K562 (cell line): ENCODE measurements around the gene DCDC2. TPM values are rescaled to one million over a fixed set of nuclear protein-coding genes. Genes with fewer than 3 reads are reported as not detected.

Experiments
- ATAC-seq: fragments of 200-7000 bp; cut with Tn5 transposase; 3 replicates; pipeline ENCODE4 v1.9.1; 2020; ENCODE audit warnings: moderate library complexity
- BruUV-seq: library from RNA; stranded (reverse); fragments of 400-500 nt; replicated peaks from 2 replicates; lab custom pipeline; 2021; lab: Mats Ljungman, UMichigan
- CTCF ChIA-PET: fragments of 300-600 bp; formaldehyde crosslinking; extraction: SDS; loops from one replicate; lab custom pipeline; 2021; ENCODE audit warnings: low intra/inter-chr PET ratio; lab: Yijun Ruan, JAX
- POLR2A ChIA-PET: fragments of 300-600, 350-650 bp; sonication (Branson Sonifier 250); formaldehyde crosslinking; extraction: SDS; loops from one replicate; lab custom pipeline; 2021; ENCODE audit warnings: antibody characterized with exemption, inconsistent platforms; lab: Yijun Ruan, JAX
- DNase-seq, 4 experiments: peaks; one replicate each; pipeline versions ENCODE4 v3.0.0 to v3.0.0-alpha.2; 2011 to 2018; ENCODE audit warnings: low spot score in 3 of 4, mixed read lengths in 3 of 4; ENCODE audit errors: extremely low read depth in 1 of 4
- FAIRE-seq: peaks from 2 replicates; lab custom pipeline; 2011; peaks lifted over from hg19 to GRCh38; lab: Jason Lieb, UNC
- H2AFZ ChIP-seq: 2 replicates; pipeline ENCODE4 v1.6.0; 2011; ENCODE audit warnings: low read depth, low read length, control low read depth, inconsistent platforms
- H3K27ac ChIP-seq: fragments of 200-600 bp; 3 replicates; pipeline ENCODE4 v1.8.0; 2011; ENCODE audit warnings: low read depth, mild to moderate bottlenecking, control low read depth, inconsistent platforms, low read length, moderate library complexity, mixed read lengths; ENCODE audit errors: extremely low read depth
- H3K27me3 ChIP-seq, 2 experiments: fragments of 300-600 bp in 1 of 2; 2 replicates in 1 of 2; 3 replicates in 1 of 2; pipeline versions ENCODE4 v1.6.0 to v1.8.0; 2011; ENCODE audit warnings: inconsistent platforms in 2 of 2, low read length in 2 of 2, mild to moderate bottlenecking in 1 of 2, mixed read lengths in 1 of 2, moderate library complexity in 1 of 2; ENCODE audit not compliant: control insufficient read depth in 2 of 2, insufficient read depth in 2 of 2
- H3K36me3 ChIP-seq: fragments of 300-600 bp; 3 replicates; pipeline ENCODE4 v1.8.0; 2011; ENCODE audit warnings: mild to moderate bottlenecking, low read length, inconsistent platforms; ENCODE audit not compliant: control insufficient read depth, insufficient read depth
- H3K4me1 ChIP-seq, 2 experiments: fragments of 200-600 bp in 1 of 2; replicated peaks in 1 of 2; 2 replicates in 1 of 2; 3 replicates in 1 of 2; pipeline versions ENCODE4 v1.5.1 to v1.8.0; 2011; ENCODE audit warnings: inconsistent platforms in 2 of 2, low read length in 2 of 2, mild to moderate bottlenecking in 1 of 2, mixed read lengths in 1 of 2, moderate library complexity in 1 of 2; ENCODE audit not compliant: control insufficient read depth in 2 of 2, insufficient read depth in 2 of 2
- H3K4me2 ChIP-seq: 2 replicates; pipeline ENCODE4 v1.6.1; 2011; ENCODE audit warnings: low read length, control low read depth, inconsistent platforms, mixed read lengths; ENCODE audit not compliant: insufficient read depth
- H3K4me3 ChIP-seq: fragments of 200-600 bp; sonication (generic), shearing (Covaris generic); 2 replicates; pipeline ENCODE4 v1.5.1; 2016; ENCODE audit warnings: control low read depth, inconsistent platforms
- H3K79me2 ChIP-seq: fragments of 200-600 bp; 3 replicates; pipeline ENCODE4 v1.8.0; 2011; ENCODE audit warnings: low read length, inconsistent platforms; ENCODE audit not compliant: control insufficient read depth, insufficient read depth
- H3K9ac ChIP-seq, 2 experiments: 2 replicates each; pipeline versions ENCODE4 v1.6.0 to v1.6.1; 2011; ENCODE audit warnings: low read depth in 2 of 2, low read length in 2 of 2, control low read depth in 1 of 2, inconsistent platforms in 1 of 2, mild to moderate bottlenecking in 1 of 2, mixed read lengths in 1 of 2; ENCODE audit not compliant: insufficient read depth in 1 of 2
- H3K9me1 ChIP-seq: one replicate; pipeline ENCODE4 v1.6.0; 2011; ENCODE audit warnings: inconsistent platforms, mild to moderate bottlenecking, low read length, moderate library complexity; ENCODE audit not compliant: control insufficient read depth, insufficient read depth
- H3K9me3 ChIP-seq: replicated peaks from 2 replicates; pipeline ENCODE4 v1.5.1; 2011; ENCODE audit warnings: low read depth, low read length, inconsistent platforms; ENCODE audit not compliant: control insufficient read depth, insufficient read depth
- H4K20me1 ChIP-seq: replicated peaks from 2 replicates; pipeline ENCODE4 v1.6.1; 2011; ENCODE audit warnings: low read length, inconsistent platforms, mixed read lengths; ENCODE audit not compliant: control insufficient read depth, insufficient read depth
- BHLHE40 ChIP-seq: IDR thresholded peaks from 2 replicates; pipeline ENCODE4 v1.6.1; 2011; ENCODE audit warnings: low read length, improper control_type of control experiment
- CBFA2T2 ChIP-seq: fragments of 450-650 bp; conservative IDR thresholded peaks from 2 replicates; pipeline ENCODE4 v1.6.1; 2017; ENCODE audit warnings: mild to moderate bottlenecking
- E2F1 ChIP-seq: sonication (generic); formaldehyde crosslinking; IDR thresholded peaks from 2 replicates; pipeline ENCODE4 v1.8.1; 2023; ENCODE audit warnings: mild to moderate bottlenecking, missing genetic modification reagents, moderate library complexity
- HDAC1 ChIP-seq, 2 experiments: fragments of 450-650 bp; IDR thresholded peaks; 2 replicates each; pipeline ENCODE4 v1.6.1; 2016 to 2017; ENCODE audit warnings: inconsistent platforms in 1 of 2, mild to moderate bottlenecking in 1 of 2, moderate library complexity in 1 of 2
- NRF1 ChIP-seq, 2 experiments: fragments of 450-650 bp; IDR thresholded peaks in 1 of 2; conservative IDR thresholded peaks in 1 of 2; 2 replicates each; pipeline ENCODE4 v1.6.1; 2014; ENCODE audit warnings: mild to moderate bottlenecking in 2 of 2
- REST ChIP-seq, 2 experiments: fragments of 450-650 bp; formaldehyde crosslinking in 1 of 2; IDR thresholded peaks; 2 replicates each; pipeline versions ENCODE4 v1.4.0 to v1.6.1; 2014 to 2020; ENCODE audit warnings: mild to moderate bottlenecking in 2 of 2, borderline replicate concordance in 1 of 2, low read depth in 1 of 2
- SAFB ChIP-seq: fragments of 200-400 bp; formaldehyde crosslinking; IDR thresholded peaks from 2 replicates; pipeline ENCODE4 v1.6.1; 2017; ENCODE audit warnings: low read depth, low read length, borderline replicate concordance
- SAP30 ChIP-seq: fragments of 200-600 bp; sonication (generic); IDR thresholded peaks from 2 replicates; pipeline ENCODE4 v1.6.1; 2012; ENCODE audit warnings: borderline replicate concordance, low read depth, mild to moderate bottlenecking, moderate library complexity, low read length, control low read depth, inconsistent platforms; ENCODE audit not compliant: insufficient read depth, poor library complexity, severe bottlenecking
- SNRNP70 ChIP-seq: fragments of 200-400 bp; formaldehyde crosslinking; optimal IDR thresholded peaks from 2 replicates; pipeline ENCODE3; 2017; ENCODE audit warnings: low read depth, low read length
- TEAD1 ChIP-seq, 2 experiments: fragments of 450-650 bp in 1 of 2; sonication (generic) in 1 of 2; formaldehyde crosslinking; IDR thresholded peaks; 2 replicates each; pipeline versions ENCODE4 v1.4.0 to v1.8.0; 2020 to 2022; ENCODE audit warnings: mild to moderate bottlenecking in 2 of 2, missing genetic modification reagents in 1 of 2
- TSC22D4 ChIP-seq: fragments of 450-650 bp; IDR thresholded peaks from 2 replicates; pipeline ENCODE4 v1.6.1; 2016; ENCODE audit warnings: missing genetic modification characterization, missing biosample characterization, control low read depth
- ZBTB1 ChIP-seq: sonication (generic); formaldehyde crosslinking; IDR thresholded peaks from 2 replicates; pipeline ENCODE4 v1.8.1; 2023; ENCODE audit warnings: missing genetic modification reagents, low read depth, mild to moderate bottlenecking, borderline replicate concordance
- ZNF76 ChIP-seq: fragments of 250-450 bp; sonication (Bioruptor Pico); IDR thresholded peaks from 2 replicates; pipeline ENCODE4 v1.4.0; 2020; ENCODE audit warnings: mild to moderate bottlenecking, moderate library complexity, borderline replicate concordance
- WGBS: fragments of 100-300 bp; shearing (Covaris generic); methylation state at CpG from one replicate; pipeline ENCODE4 v1.1.6; 2016; ENCODE audit warnings: low coverage, mixed read lengths; ENCODE audit not compliant: insufficient coverage; ENCODE audit errors: missing lambda C conversion rate; 5-methylcytosine and 5-hydroxymethylcytosine counted together
- in situ Hi-C: fragments of 300-500 bp; cut with MboI; formaldehyde crosslinking; loops from 4 replicates; pipeline ENCODE4 v1.15.0; 2018; ENCODE audit warnings: inconsistent platforms, mixed read lengths
- intact Hi-C: fragments of 100-400 bp; cut with micrococcal nuclease; formaldehyde crosslinking; loops from 2 replicates; pipeline ENCODE4 v1.14.2; 2022
- polyA plus RNA-seq, 8 experiments: library from polyadenylated mRNA; depleted of rRNA in 4 of 8; stranded (reverse) in 5 of 8; unstranded in 3 of 8; fragments of >200 nt; fragmentation: Nextera tagmentation in 2 of 8; fragmentation: Illumina TruSeq in 1 of 8; extraction: Ambion mirVana in 2 of 8; extraction: Trizol in 1 of 8; gene quantifications; 2 replicates each; pipeline versions ENCODE4 v1.2.1 to v1.2.3, GENCODE V29; 2011 to 2014; ENCODE audit warnings: inconsistent platforms in 1 of 8, missing spikeins in 1 of 8
- total RNA-seq, 7 experiments: library from RNA; depleted of rRNA in 6 of 7; stranded (reverse); fragments of >200 nt in 6 of 7; fragmentation: Illumina TruSeq in 2 of 7; extraction: Trizol in 2 of 7; gene quantifications; 2 replicates each; pipeline versions ENCODE4 v1.2.1 to v1.2.3, GENCODE V29; 2011 to 2021; ENCODE audit warnings: low replicate concordance in 1 of 7

DCDC2 gene
- total and polyA plus RNA-seq, 9 of the 15 experiments (the other 6 are each of a cell fraction or from before 2014, with no cell fraction given), result 0.04 TPM; not detected in 8

GRCh38 chr6:24238700-24239099 is 119.2 kb downstream of the DCDC2 start:
- no peak overlapping the region for H2AFZ ChIP-seq
- ChIA-PET POLR2A (no interaction called here), CTCF (no interaction called here)
- no peaks in the 10 kb centered on the region for H3K79me2 ChIP-seq
- H3K36me3 ChIP-seq, result no peaks in the 10 kb centered on the region
- no peak overlapping the region for H3K27ac ChIP-seq
- FAIRE-seq, result no peak
- intact Hi-C loops, result no loop called here
- no peak overlapping the region for H3K4me3 ChIP-seq
- no peaks in the 10 kb centered on the region for H3K9me1 ChIP-seq
- H3K27me3 ChIP-seq, result no peaks in the 10 kb centered on the region
- DNase-seq, result no peak
- in situ Hi-C loops, result no loop called here
- no peak overlapping the region for H3K4me2 ChIP-seq
- no peaks in the 10 kb centered on the region; the same call in none of the 2 replicates for H3K9me3 ChIP-seq
- no peak for ATAC-seq
- no peaks in the 10 kb centered on the region for H3K4me1 ChIP-seq
- H4K20me1 ChIP-seq, result no peaks in the 10 kb centered on the region
- WGBS, result 8% methylated on average over 3 of the region's 3 CpGs
- no peak overlapping the region for H3K9ac ChIP-seq
- no TSS peak for BruUV-seq
- no peak for TF ChIP-seq CBFA2T2
- TF ChIP-seq E2F1 (CRISPR knock-in tag), result no peak
- no peak for TF ChIP-seq ZNF76 (CRISPR knock-in tag)
- no peak for TF ChIP-seq SAFB
- no peak for TF ChIP-seq HDAC1 (IDR thresholded peaks at IDR 0.05)
- no peak for TF ChIP-seq TEAD1 (CRISPR knock-in tag; IDR thresholded peaks at IDR 0.05)
- TF ChIP-seq TSC22D4, result no peak
- TF ChIP-seq SAP30, result no peak
- no peak for TF ChIP-seq REST (IDR thresholded peaks at IDR 0.05; ENCODE audit: borderline replicate concordance)
- TF ChIP-seq REST (CRISPR knock-in tag; IDR thresholded peaks at IDR 0.05; ENCODE audit: low read depth), result no peak
- TF ChIP-seq NRF1 (conservative IDR thresholded peaks at IDR 0.05 in 1 of 2, IDR thresholded peaks at IDR 0.05 in 1 of 2), result no peak
- no peak for TF ChIP-seq ZBTB1 (CRISPR knock-in tag)
- no peak for TF ChIP-seq SNRNP70
- TF ChIP-seq BHLHE40, result no peak
